Muscle of back (tissue), 11 donors: ENCODE measurements around the gene COPS3. TPM values are rescaled to one million over a fixed set of nuclear protein-coding genes. Genes with fewer than 3 reads are reported as not detected.
"Not testable (repeated sequence)": the region's sequence is repeated elsewhere in the genome, so short reads cannot be mapped to it uniquely, and the experiment has no call there.

ENCODE experiments used
- DNase-seq, 3 donors: peaks; one replicate each; pipeline versions ENCODE4 v3.0.0 to v3.0.0-alpha.2; 2013
- polyA plus RNA-seq, 10 donors: library from polyadenylated mRNA; unstranded; fragments of 120-200 nt; gene quantifications; one replicate each; pipeline ENCODE4 v1.2.1, GENCODE V29; 2013; ENCODE audit not compliant: insufficient read length in 10 of 10

COPS3 gene
- polyA plus RNA-seq, 10 donors = 69.2 to 89.4 (median 73.7) TPM

DNA sequence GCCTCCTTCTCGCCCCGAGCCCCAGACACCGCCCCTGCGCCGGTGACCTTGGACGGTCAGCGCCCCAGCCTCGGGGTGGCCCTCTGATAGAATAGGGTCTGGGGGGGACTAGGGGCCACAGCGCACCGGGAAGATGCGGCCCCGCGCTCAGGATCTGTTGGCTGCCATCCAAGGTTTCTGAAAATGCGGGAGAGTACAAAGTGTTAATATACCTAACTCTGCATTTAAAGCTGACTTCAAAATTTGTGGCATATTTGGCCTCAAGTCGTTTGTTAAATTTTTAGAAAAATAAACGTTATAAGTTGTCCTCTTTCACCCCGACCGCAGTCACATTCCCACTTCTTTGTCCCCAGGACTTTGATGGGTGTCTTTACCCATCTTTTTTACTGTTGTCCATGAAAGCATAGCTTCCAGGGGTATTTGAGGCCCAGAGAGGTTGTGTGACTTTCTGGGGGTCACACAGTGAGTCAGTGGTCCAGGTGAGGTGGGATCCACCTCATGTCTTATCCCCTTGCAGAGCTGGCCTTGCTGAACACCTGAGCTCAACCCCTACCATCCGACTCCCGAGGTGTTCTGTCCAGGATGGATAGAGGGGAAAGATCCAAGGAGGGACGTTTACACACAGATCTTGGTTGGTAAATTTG lies 22.9 kb upstream of the COPS3 start:
- DNase-seq = no peak

DNA sequence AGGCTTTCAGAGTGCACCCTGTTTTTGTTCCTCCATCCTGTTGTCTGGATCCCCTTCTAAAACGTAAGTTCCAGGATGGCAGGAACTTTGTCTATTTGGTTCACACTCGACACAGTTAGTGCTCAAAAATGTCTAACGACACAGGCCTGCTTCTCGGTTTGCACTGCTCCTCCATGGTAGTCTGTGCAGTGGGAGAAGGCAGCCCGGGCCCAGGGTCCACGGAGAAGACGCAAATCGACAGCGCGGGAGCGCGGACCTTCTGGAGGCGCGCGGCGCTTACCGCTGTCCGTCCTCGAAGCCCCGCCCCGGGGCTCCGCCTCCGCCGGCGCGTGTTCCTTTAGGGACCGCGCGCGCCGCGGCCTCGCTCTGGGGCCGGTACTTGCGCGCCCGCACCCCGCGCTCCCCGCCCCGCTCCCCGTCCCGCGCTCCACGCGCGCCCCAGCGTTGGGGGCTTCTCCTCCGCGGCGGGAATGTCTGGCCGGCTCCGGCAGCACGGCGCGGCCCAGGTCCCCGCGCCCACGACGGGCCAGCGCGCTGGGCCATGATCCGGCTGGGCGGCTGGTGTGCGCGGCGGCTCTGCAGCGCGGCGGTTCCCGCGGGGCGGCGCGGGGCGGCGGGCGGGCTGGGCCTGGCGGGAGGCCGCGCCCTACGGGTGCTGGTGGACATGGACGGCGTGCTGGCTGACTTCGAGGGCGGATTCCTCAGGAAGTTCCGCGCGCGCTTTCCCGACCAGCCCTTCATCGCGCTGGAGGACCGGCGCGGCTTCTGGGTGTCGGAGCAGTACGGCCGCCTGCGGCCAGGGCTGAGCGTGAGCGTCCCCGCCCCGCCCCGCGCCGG lies 22.2 kb upstream of the COPS3 start, which contains the start of gene NT5M:
Gene NT5M, plus strand, starts transcription at position 364 of the 837 bp plus-strand sequence. Its CDS starts 178 bp downstream, at position 542.
- peak; percentile 71 to 94 (median 90) for DNase-seq

DNA sequence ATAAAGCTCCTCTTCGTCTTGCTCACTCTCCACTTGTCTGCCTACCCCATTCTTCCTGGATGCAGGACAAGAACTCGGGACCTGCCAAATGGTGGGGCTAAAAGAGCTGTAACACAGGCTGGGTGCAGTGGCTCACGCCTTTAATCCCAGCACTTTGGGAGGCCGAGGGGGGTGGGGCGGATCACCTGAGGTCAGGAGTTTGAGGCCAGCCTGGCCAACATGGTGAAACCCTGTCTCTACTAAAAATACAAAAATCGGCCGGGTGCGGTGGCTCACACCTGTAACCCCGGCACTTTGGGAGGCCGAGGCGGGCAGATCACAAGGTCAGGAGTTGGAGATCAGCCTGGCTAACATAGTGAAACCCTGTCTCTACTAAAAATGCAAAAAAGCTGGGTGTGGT lies 20.6 kb upstream of the COPS3 start:
- DNase-seq = not testable (repeated sequence)

GRCh38 chr17:17300624-17301568 lies 19.9 kb upstream of the COPS3 start:
- DNase-seq = peak; percentile 19 to 75 (median 26)

- peak in 2 of 3 donors; percentile 30 to 41 for DNase-seq
These were observed 17.1 kb upstream of the COPS3 start for GRCh38 chr17:17298108-17298507.

- DNase-seq = peak; percentile 44 to 84 (median 55)
These were observed 16.2 kb upstream of the COPS3 start for GRCh38 chr17:17297217-17297616.

- DNase-seq = no peak
These were observed 14.1 kb upstream of the COPS3 start for GRCh38 chr17:17295141-17295540.

DNA sequence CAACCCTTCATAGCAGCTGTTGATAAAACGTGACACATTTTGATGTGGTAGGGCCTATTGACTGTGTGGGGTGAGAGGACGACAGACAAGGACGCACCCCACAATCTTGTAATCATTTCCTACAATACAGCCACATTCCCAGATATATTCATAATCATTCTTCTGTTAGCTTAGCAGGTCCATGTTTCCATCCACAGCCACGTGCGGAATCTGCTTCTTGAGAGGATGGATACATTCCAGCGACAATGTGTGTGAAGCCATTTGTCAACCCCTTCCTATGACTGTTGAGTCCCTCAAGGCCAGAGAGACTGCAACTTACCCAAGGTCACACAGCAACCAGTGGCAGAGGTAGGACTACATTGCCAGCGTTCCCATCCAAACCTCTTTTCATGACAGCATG lies 8.7 kb upstream of the COPS3 start:
- no peak for DNase-seq

GRCh38 chr17:17289086-17289485 lies 8.0 kb upstream of the COPS3 start:
- DNase-seq = no peak

DNA sequence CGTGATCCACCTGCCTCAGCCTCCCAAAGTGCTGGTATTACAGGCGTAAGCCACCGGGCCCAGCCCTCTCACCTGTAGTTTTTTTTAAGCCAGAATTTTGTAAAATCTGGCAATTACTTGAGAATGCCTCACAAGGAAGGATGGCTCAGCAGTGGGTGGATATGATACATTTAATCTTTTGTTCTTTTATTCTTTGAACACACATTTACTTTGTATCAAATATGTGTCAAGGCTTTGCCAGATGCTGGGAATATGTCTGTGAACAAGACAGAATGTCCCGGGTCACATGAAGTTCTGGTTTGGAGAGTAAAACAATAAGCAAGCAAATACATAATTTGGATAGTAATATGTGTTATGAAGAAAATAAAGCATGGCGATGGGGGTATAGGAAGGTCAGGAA lies 4.9 kb upstream of the COPS3 start:
- DNase-seq = no peak

GRCh38 chr17:17279316-17279715 lies 1.7 kb downstream of the COPS3 start:
- DNase-seq = no peak

DNA sequence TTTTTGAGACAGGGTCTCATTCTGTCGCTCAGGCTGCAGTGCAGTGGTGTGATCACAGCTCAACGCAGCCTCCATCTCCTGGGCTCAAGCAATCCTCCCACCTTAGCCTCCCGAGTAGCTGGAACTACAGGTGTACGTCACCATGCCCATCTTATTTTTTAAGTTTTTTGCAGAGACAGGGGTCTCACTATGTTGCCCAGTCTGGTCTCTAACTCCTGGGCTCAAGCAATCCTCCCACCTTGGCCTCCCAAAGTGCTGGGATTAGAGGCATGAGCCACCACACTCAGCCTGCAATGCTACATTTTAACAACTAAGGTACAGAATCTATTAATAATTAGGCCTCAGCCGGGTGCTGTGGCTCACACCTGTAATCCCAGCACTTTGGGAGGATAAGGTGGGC lies 3.6 kb downstream of the COPS3 start:
- DNase-seq = not testable (repeated sequence)

- DNase-seq = no peak
These were observed 5.1 kb downstream of the COPS3 start for GRCh38 chr17:17275971-17276370.

GRCh38 chr17:17269926-17270773 lies 10.9 kb downstream of the COPS3 start:
- no peak for DNase-seq

DNA sequence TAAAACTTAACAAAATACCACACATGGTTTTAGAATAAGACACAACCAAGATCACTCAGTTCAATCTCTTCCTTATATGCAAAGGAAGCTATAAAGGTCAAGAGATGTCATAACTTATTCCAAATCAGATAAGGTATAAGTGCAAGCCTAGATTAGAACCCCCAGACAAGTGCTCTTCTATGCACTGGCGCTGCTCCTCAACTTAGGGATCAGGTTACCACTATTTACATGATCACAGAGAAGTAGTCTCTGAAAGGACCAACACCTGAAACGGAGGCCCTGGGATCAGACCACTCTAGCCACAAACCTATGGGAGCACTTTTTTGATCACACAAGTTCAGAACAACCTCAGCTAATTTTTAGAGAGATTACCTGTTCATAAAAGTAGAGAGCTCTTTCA lies 16.6 kb downstream of the COPS3 start:
- no peak for DNase-seq

- no peak for DNase-seq
These were observed 22.0 kb downstream of the COPS3 start for GRCh38 chr17:17258998-17259397.

- DNase-seq = no peak
These were observed 23.0 kb downstream of the COPS3 start for GRCh38 chr17:17258011-17258410.

DNA sequence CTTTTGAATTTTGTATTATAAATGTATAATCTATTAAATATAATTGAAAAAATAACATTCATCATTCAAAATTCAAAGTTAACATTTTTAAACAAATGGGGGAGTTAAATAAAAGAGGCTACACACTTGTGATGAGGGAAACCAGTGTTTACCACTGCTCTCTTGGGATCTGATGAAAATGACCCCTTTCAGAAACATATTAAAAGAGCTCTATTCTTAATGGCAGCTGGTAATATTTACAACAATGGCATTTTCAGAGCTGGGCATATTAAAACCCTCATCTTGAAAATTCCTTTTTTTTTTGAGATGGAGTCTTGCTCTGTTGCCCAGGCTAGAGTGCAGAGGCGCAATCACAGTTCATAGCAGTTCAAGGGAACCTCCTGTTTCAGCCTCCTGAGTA lies 24.7 kb downstream of the COPS3 start:
- no peak for DNase-seq

DNA sequence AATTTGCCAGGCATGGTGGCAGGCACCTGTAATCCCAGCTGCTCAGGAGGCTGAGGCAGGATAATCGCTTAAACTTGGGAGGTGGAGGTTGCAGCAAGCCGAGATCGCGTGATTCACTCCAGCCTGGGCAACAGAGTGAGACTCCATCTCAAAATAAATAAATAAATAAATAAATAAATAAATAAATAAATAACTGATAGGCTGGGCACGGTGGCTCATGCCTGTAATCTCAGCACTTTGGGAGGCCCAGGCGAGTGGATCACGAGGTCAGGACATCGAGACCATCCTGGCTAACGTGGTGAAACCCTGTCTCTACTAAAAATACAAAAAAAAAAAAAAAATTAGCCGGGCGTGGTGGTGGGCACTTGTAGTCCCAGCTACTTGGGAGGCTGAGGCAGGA lies 25.4 kb downstream of the COPS3 start:
- not testable (repeated sequence) for DNase-seq

DNA sequence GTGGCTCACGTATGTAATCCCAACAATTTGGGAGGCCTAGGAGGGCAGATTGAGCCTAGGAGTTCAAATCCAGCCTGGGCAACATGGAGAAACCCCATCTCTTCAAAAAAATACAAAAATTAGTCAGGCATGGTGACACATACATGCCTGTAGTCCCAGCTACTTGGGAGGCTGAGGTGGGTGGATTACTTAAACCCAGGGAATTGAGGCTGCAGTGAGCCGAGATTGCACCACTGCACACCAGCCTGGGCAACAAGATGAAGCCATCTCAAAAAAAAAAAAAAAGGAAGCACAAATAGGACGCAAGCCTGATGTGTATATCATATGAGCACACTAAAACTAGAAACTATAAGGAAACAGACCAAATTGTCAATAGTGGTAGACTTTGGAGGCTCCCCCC lies 27.0 kb downstream of the COPS3 start:
- no peak for DNase-seq

- no peak for DNase-seq
These were observed 27.6 kb downstream of the COPS3 start for GRCh38 chr17:17253406-17253805.
